ENCODE data around the gene ARRB1.

The ARRB1 gene

DNA sequence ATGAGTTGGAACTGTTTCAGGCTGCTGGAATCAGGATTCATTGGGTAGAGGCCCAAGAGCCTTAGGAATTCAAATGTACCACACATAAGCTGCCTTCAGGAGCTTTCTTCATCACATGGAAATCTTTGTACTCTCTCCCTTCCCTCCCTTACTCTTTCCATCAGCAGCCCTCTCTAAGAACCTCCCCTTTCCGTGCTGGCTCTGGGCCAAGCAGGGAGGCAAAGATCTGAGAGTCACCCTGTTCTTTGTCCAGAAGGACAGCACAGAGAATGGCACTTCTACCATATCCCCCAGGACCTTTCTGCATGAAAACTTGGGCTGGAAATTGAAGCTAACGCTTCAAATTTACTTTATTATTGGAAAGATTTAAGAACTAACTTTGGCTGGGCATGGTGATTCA is 131.6 kb downstream of the ARRB1 start:
- no peak for DNase-seq (ENCODE audit: low spot score)

DNA sequence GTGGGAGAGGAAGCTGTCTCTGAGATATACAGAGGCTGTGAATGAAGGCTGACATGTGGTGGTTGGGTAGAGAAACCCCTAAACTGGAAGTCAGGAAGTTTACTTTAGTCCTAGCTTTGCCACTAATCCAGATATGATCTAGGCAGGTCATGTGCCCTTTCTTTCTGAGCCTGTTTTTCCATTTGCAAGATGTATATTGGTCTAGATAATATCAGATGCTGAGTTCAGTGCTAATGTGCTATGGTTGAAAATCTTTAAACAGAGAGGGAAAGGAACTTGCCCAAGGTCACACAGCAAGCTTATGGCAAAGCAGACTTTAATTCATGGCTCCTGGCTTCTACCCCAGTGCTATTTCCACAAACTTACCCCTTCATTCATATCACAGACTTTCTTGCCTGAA is 136.6 kb downstream of the ARRB1 start:
- no peak for DNase-seq (ENCODE audit: low spot score)

DNA sequence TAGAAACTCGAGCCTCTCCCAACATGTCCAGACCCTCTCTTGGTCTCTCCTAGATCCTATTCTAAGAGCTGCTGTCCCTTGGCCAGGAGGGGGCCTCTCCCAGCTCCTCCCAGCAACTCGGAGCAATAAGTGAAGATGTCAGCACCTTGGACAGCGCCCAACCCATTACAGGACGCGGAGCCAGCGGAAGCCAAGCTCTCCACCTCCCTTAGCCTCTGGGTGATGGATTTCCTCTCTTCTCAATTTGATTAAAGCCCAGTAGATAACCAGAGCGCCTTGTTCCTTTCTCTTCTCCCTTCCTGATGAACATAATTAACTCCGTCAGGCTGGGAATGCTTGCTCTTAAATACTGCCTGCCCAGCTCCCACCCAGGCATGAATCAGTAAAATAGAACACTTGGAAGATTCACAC is 137.0 kb downstream of the ARRB1 start:
- DNase-seq (ENCODE audit: low spot score): peak; percentile 94

Data from iPS-NIHi11 (cell line).